K562 (cell line): ENCODE results near the gene MID1IP1. TPM values are rescaled to one million over a fixed set of nuclear protein-coding genes. Genes with fewer than 3 reads are reported as not detected.

Experiments used
- ASH1L ChIP-seq: fragments of 450-650 bp; IDR thresholded peaks from 2 replicates; pipeline ENCODE4 v1.6.1; 2018; ENCODE audit warnings: borderline replicate concordance, mild to moderate bottlenecking, low read depth; ENCODE audit not compliant: partially characterized antibody
- CHCHD3 ChIP-seq: fragments of 250-450 bp; sonication (Bioruptor Pico); IDR thresholded peaks from 2 replicates; pipeline ENCODE4 v2.1.2; 2022; ENCODE audit warnings: mild to moderate bottlenecking
- L3MBTL2 ChIP-seq: fragments of 450-650 bp; IDR thresholded peaks from 2 replicates; pipeline ENCODE4 v1.6.1; 2016; ENCODE audit warnings: mild to moderate bottlenecking, moderate library complexity
- MGA ChIP-seq: fragments of 450-650 bp; IDR thresholded peaks from 2 replicates; pipeline ENCODE4 v1.6.1; 2016; ENCODE audit warnings: mild to moderate bottlenecking, moderate library complexity
- PRDM10 ChIP-seq: fragments of 450-650 bp; IDR thresholded peaks from 2 replicates; pipeline ENCODE4 v1.6.1; 2018; ENCODE audit not compliant: partially characterized antibody
- RCOR1 ChIP-seq, 2 experiments: IDR thresholded peaks; 2 replicates each; pipeline ENCODE4 v1.6.1; 2012; ENCODE audit warnings: low read depth in 2 of 2, low read length in 2 of 2, borderline replicate concordance in 1 of 2, improper control_type of control experiment in 1 of 2
- SMARCE1 ChIP-seq: fragments of 450-650 bp; IDR thresholded peaks from 2 replicates; pipeline ENCODE4 v1.7.1; 2016; ENCODE audit warnings: mild to moderate bottlenecking
- TFAP4 ChIP-seq: sonication (generic); formaldehyde crosslinking; IDR thresholded peaks from 2 replicates; pipeline ENCODE4 v1.8.0; 2022; ENCODE audit warnings: missing genetic modification reagents, mild to moderate bottlenecking, moderate library complexity, borderline replicate concordance
- ZNF41 ChIP-seq: fragments of 250-450 bp; sonication (Bioruptor Pico); conservative IDR thresholded peaks from 2 replicates; pipeline ENCODE4 v1.4.0; 2020; ENCODE audit warnings: mild to moderate bottlenecking
- ZNF766 ChIP-seq: fragments of 200-800 bp; sonication (Bioruptor generic); conservative IDR thresholded peaks from 2 replicates; pipeline ENCODE4 v1.6.1; 2016; ENCODE audit warnings: missing genetic modification characterization, missing compliant biosample characterization
- polyA plus RNA-seq, 8 experiments: library from polyadenylated mRNA; depleted of rRNA in 4 of 8; stranded (reverse) in 5 of 8; unstranded in 3 of 8; fragments of >200 nt; fragmentation: Nextera tagmentation in 2 of 8; fragmentation: Illumina TruSeq in 1 of 8; extraction: Ambion mirVana in 2 of 8; extraction: Trizol in 1 of 8; gene quantifications; 2 replicates each; pipeline versions ENCODE4 v1.2.1 to v1.2.3, GENCODE V29; 2011 to 2014; ENCODE audit warnings: inconsistent platforms in 1 of 8, missing spikeins in 1 of 8
- total RNA-seq, 7 experiments: library from RNA; depleted of rRNA in 6 of 7; stranded (reverse); fragments of >200 nt in 6 of 7; fragmentation: Illumina TruSeq in 2 of 7; extraction: Trizol in 2 of 7; gene quantifications; 2 replicates each; pipeline versions ENCODE4 v1.2.1 to v1.2.3, GENCODE V29; 2011 to 2021; ENCODE audit warnings: low replicate concordance in 1 of 7

MID1IP1 gene
- total and polyA plus RNA-seq, 9 of the 15 experiments (the other 6 are each of a cell fraction or from before 2014, with no cell fraction given), result 0.51 to 102 (median 27.5) TPM

GRCh38 chrX:38800981-38801845, at the start of gene MID1IP1 (continued):
- TF ChIP-seq TFAP4 (CRISPR knock-in tag) (peak; percentile 86), PRDM10 (peak; percentile 31), ZNF766 (CRISPR knock-in tag) (0 out of 2 replicates have a peak, but pooled peaks have one; percentile 17), RCOR1 (IDR thresholded peaks at IDR 0.05; ENCODE audit: borderline replicate concordance in 1 of 2, low read depth in 2 of 2, low read length in 2 of 2) (no peak), SMARCE1 (peak; percentile 42), ASH1L (peak; percentile 42), CHCHD3 (CRISPR knock-in tag) (peak; percentile 83; the same call in 1 of the 2 replicates), L3MBTL2 (peak; percentile 56; the same call in 1 of the 2 replicates), ZNF41 (no peak), MGA (peak; percentile 41; the same call in 1 of the 2 replicates)
